Right ventricle myocardium inferior (tissue), 1 donor: ENCODE measurements around the gene PTGR2. TPM values are rescaled to one million over a fixed set of nuclear protein-coding genes. Genes with fewer than 3 reads are reported as not detected.
"Not testable (repeated sequence)": the region's sequence is repeated elsewhere in the genome, so short reads cannot be mapped to it uniquely, and the experiment has no call there.

Source experiments
- ATAC-seq: fragments of 200-7000 bp; cut with Tn5 transposase; one replicate; pipeline ENCODE4 v1.9.1; 2020; ENCODE audit warnings: mild to moderate bottlenecking, moderate library complexity
- DNase-seq: peaks from one replicate; pipeline ENCODE4 v3.0.0; 2021; ENCODE audit errors: missing footprints
- intact Hi-C: fragments of 100-400 bp; cut with DNase I; formaldehyde crosslinking; loops from one replicate; pipeline ENCODE4 v1.11.0; 2022
- long read RNA-seq: library from polyadenylated mRNA; unstranded; transcript quantifications from one replicate; pipeline ENCODE4 v2.0.0, GENCODE V29; 2021
- total RNA-seq: library from RNA; stranded (reverse); fragmentation: NEBNext Ultra II Directional; extraction: Animal tissue kit (Norgen Biotek cat#: 25700); gene quantifications from one replicate; pipeline ENCODE4 v1.2.1, GENCODE V29; 2021
- donor health status: DM: no; HTN: yes; CAD: no; lungs with severe emphysema.

PTGR2 gene
- 32.8 TPM for total RNA-seq
- long read RNA-seq, transcript PTGR2-205 (10 exons, 3,851 nt): major isoform, 5 of 15 reads
- long read RNA-seq, partial matches to known transcripts: 3 of 15 reads
- long read RNA-seq, other reads (novel, unspliced or antisense): 1 of 15 reads

- DNase-seq (peak; percentile 96), ATAC-seq (peak; percentile 99)
- intact Hi-C loops: loop anchor here (2.0 to 10.0 kb wide), 2 partner anchors 35 to 207 kb away; partner anchors contain the start of genes DNAL1 and ZNF410
These were observed at the start of gene PTGR2 for GRCh38 chr14:73851567-73852382. TSS of gene PTGR2 (plus strand) at chr14:73851831. CDS start at chr14:73858863, 7,032 bp downstream.

DNA sequence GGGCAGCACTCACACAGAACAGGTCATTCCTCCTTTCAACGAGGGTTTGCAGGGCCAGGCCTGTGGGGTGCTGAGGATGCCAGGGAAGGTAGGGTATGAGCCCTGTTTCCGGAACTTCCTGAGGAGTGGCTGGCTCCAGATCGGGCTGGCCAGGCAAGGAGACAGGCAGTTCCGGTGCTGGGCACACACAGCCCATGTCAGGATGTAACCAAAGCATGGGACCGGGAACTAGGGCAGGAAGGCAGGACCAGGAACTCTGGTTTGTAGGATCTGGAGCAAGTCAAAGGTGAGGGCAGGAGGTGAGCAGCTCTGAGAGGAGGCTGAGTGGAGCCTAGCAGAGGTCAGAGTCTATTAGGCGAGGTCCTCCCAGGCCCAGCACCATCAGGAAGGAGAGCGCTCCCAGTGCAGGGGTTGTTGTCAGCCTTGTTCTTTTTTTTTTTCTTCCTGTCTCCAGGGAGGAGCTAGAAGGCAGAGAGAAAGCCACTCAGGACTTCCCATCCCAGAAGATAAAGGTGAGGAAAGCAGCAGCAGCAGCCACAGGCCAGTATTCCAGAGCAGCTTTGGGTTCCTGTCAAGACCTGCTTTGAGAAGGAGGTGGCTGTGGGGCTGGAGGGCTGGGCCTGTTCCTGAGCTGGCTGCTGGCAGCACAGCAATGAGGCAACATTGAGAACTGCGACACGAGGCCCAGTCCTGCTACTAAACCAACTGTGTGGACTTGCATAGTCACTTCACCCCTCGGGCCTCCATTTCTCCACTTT is 49.0 kb upstream of the PTGR2 start:
- ATAC-seq: no peak
- intact Hi-C loops: no loop called here
- no peak for DNase-seq

GRCh38 chr14:73804636-73805035 is 47.0 kb upstream of the PTGR2 start:
- intact Hi-C loops: no loop called here
- ATAC-seq: no peak
- no peak for DNase-seq

DNA sequence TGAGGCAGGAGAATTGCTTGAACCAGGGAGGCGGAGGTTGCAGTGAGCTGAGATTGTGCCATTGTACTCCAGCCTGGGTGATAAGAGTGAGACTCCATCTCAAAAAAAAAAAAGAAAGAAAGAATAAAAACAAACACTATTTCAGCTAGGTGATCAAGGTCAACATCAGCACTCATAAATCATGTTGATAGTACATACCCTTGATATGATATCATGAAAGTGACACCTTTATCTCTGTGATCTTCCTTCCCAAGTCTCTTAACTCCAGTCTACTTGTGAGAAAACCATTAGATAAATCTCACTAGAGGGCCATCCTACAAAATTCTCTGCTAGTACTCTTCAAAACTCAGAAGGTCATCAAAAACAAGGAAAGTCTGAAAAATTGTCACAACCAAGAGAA is 44.2 kb upstream of the PTGR2 start:
- intact Hi-C loops: no loop called here
- no peak for ATAC-seq
- no peak for DNase-seq

- DNase-seq (no peak), ATAC-seq (no peak)
- intact Hi-C loops: no loop called here
These were observed 42.2 kb upstream of the PTGR2 start for GRCh38 chr14:73809391-73809790.

- DNase-seq: no peak
- intact Hi-C loops: no loop called here
- ATAC-seq: no peak
These were observed 41.0 kb upstream of the PTGR2 start for GRCh38 chr14:73810478-73811163.

GRCh38 chr14:73811164-73811503 is 40.5 kb upstream of the PTGR2 start:
- intact Hi-C loops: no loop called here
- ATAC-seq: no peak
- no peak for DNase-seq

- ATAC-seq (no peak), DNase-seq (no peak)
These were observed 37.5 kb upstream of the PTGR2 start for GRCh38 chr14:73814153-73814552.

DNA sequence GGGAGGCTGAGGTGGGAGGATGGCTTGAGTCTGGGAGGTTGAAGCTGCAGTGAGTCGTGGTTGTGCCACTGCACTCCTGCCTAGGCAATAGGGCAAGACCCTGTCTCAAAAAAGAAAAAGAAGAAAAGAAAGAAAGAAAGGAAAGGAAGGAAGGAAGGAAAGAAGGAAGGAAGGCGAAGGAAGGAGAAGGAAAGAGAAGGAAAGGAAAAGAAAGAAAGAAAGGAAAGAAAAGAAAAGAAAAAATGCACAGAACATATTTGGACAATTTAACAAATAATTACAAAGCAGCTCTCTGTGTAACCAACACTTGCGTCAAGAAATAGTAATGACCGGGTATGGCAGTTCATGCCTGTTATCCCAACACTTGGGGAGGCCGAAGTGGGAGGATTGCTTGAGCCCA is 35.8 kb upstream of the PTGR2 start:
- ATAC-seq (no peak), DNase-seq (no peak)
- intact Hi-C loops: no loop called here

More at GRCh38 chr14:73814153-73814552, 37.5 kb upstream of the PTGR2 start:
- intact Hi-C loops: no loop called here

- DNase-seq (no peak), ATAC-seq (no peak)
- intact Hi-C loops: no loop called here
These were observed 35.2 kb upstream of the PTGR2 start for GRCh38 chr14:73816393-73816816.

DNA sequence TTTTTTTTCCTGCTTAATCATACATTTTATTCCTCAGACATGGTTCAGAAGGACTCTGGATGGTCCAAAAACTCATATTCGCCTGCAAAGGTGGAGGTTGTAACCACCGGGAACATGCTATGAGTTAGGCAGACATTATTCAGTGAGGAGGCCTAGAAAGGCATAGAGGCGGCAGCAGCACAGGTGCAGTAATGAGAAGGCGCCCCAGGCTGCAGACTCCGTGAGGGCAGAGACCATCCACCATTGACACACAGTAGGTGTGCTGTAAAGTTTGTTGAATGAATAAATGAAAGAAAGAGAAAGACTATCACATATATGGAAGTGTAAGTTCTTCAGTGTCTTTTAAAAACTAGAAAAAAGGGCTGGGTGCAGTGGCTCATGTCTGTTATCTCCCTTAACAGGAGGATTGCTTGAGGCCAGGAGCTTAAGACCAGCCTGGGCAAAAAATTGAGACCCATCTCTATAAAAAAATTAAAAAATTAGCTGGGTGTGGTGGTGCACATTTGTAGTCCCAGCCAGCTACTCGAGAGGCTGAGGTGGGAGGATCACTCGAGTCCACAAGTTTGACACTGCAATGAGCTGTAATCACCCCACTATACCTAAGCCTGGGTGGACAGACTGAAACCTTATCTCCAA is 34.5 kb upstream of the PTGR2 start:
- intact Hi-C loops: no loop called here
- no peak for DNase-seq
- no peak for ATAC-seq

DNA sequence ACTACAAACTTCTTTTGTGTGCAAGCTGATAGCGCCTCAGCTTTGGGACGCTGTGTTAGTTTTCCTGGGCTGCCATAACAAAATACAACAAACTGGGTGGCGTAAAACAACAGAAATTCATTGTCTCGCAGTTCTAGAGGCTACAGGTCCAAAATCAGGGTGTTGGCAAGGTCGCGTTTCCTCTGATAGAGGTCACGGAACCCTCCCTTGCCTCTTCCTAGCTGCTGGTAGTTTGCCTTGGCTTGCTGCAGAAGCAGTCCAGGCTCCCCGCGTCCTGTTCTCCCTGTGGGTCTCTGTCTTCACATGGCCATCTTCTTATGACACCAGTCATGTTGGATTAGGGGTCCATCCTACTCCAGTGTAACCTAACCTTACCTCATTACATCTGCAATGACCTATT is 32.8 kb upstream of the PTGR2 start:
- DNase-seq: no peak
- no peak for ATAC-seq
- intact Hi-C loops: no loop called here

DNA sequence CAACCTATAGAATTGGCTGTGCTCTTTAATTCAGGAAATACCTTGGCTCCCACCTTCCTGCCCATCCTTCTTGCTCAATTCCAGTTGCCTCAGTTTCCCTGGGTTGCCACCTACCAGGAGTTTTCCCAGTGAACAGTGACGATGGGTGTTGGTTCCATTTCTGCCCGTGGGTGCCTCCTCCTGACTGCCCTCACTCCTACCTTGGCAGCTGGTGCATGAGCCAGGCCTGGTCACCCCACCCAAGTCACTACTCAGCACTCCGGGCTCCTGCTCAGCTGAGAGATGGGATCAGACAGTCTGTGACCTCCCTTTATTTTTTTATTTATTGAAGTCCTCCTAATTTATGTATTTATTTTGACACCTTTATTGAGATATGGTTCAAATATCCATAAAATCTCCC is 31.0 kb upstream of the PTGR2 start:
- intact Hi-C loops: no loop called here
- DNase-seq (no peak), ATAC-seq (no peak)

- ATAC-seq: no peak
- DNase-seq: no peak
- intact Hi-C loops: no loop called here
These were observed 28.2 kb upstream of the PTGR2 start for GRCh38 chr14:73823339-73823885.

- no peak for DNase-seq
- intact Hi-C loops: no loop called here
- no peak for ATAC-seq
These were observed 27.5 kb upstream of the PTGR2 start for GRCh38 chr14:73824127-73824526.

DNA sequence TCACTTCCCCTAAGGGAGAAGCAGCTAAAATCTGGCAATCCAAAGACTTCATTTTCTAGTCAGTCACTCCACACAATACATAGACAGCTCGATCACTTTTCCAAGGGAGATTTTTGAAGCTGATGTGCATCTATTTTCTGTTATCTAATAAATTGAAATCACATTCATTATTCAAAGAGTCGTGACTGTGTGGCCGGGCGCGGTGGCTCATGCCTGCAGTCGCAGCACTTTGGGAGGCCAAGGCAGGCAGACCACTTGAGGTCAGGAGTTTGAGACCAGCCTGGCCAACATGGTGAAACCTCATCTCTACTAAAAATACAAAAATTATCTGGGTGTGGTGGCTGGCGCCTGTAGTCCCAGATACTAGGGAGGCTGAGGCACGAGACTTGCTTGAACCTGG is 27.1 kb upstream of the PTGR2 start:
- ATAC-seq (no peak), DNase-seq (no peak)
- intact Hi-C loops: no loop called here

GRCh38 chr14:73825551-73826188 is 26.0 kb upstream of the PTGR2 start:
- DNase-seq: peak; percentile 97
- intact Hi-C loops: loop anchor here (1.0 kb wide), 1 partner anchor 97 kb away; no protein-coding TSS in a partner anchor

DNA sequence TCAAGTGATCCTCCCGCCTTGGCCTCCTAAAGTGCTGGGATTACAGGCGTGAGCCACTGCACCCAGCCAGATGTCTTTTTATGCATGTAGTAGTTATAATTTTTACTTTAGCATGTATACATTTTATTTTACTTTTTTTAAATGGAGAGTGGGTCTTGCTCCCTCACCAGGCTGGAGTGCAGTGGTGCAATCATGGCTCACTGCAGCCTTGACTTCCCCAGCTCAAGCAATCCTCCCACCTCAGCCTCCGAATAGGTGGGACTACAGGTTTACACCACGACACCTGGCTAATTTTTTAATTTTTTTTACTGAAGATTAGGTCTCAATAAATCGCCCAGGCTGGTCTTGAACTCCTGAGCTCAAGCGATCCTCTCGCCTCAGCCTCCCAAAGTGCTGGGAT is 24.4 kb upstream of the PTGR2 start:
- intact Hi-C loops, ATAC-seq, DNase-seq: not testable (repeated sequence)

More at GRCh38 chr14:73825551-73826188, 26.0 kb upstream of the PTGR2 start:
- peak; percentile 95 for ATAC-seq
